Stomach smooth muscle (tissue), 2 donors: ENCODE data around the gene IL19.

Source experiments
- H3K27ac ChIP-seq: one replicate; pipeline ENCODE4 v1.7.0; 2013; ENCODE audit warnings: mild to moderate bottlenecking, low read length, inconsistent platforms
- H3K27me3 ChIP-seq, 2 donors: one replicate each; pipeline ENCODE4 v1.7.0; 2013; ENCODE audit warnings: low read length in 2 of 2; ENCODE audit not compliant: insufficient read depth in 2 of 2, control insufficient read depth in 1 of 2
- H3K36me3 ChIP-seq, 2 donors: one replicate each; pipeline ENCODE4 v1.7.0; 2013; ENCODE audit warnings: low read length in 2 of 2; ENCODE audit not compliant: control insufficient read depth in 2 of 2, insufficient read depth in 2 of 2
- H3K4me1 ChIP-seq: one replicate; pipeline ENCODE4 v1.7.0; 2013; ENCODE audit warnings: low read length; ENCODE audit not compliant: control insufficient read depth, insufficient read depth
- H3K4me3 ChIP-seq, 2 donors: one replicate each; pipeline ENCODE4 v1.7.0; 2013; ENCODE audit warnings: low read length in 2 of 2
- H3K9ac ChIP-seq, 2 donors: one replicate each; pipeline ENCODE4 v1.7.0; 2013; ENCODE audit warnings: low read length in 2 of 2, mild to moderate bottlenecking in 1 of 2
- H3K9me3 ChIP-seq, 2 donors: one replicate each; pipeline ENCODE4 v1.7.0; 2013; ENCODE audit warnings: low read length in 2 of 2; ENCODE audit not compliant: control insufficient read depth in 2 of 2
- donor health status: healthy.
- donor health status: Pancreatic carcinoma.

Gene IL19

GRCh38 chr1:206729507-206729906, 41.1 kb upstream of the IL19 start:
- Histone ChIP-seq H3K36me3 (peaks cover 39 to 45% of the 10 kb centered on the region in 2 donors), H3K9me3 (no peaks in the 10 kb centered on the region), H3K27ac (no peak overlapping the region), H3K9ac (no peak overlapping the region), H3K4me3 (no peak overlapping the region), H3K4me1 (peaks cover 30% of the 10 kb centered on the region), H3K27me3 (no peaks in the 10 kb centered on the region)

- H3K27me3 ChIP-seq = no peaks in the 10 kb centered on the region
- no peak overlapping the region for H3K9ac ChIP-seq
- H3K36me3 ChIP-seq = peaks cover 45 to 52% of the 10 kb centered on the region in 2 donors
- H3K4me1 ChIP-seq = peaks cover 11% of the 10 kb centered on the region
- no peak overlapping the region for H3K27ac ChIP-seq
- no peaks in the 10 kb centered on the region for H3K9me3 ChIP-seq
- no peak overlapping the region for H3K4me3 ChIP-seq
Observed at GRCh38 chr1:206732508-206732907, 38.1 kb upstream of the IL19 start.

GRCh38 chr1:206732992-206733391, 37.6 kb upstream of the IL19 start:
- Histone ChIP-seq H3K27ac (no peak overlapping the region), H3K36me3 (peaks cover 45 to 52% of the 10 kb centered on the region in 2 donors), H3K27me3 (no peaks in the 10 kb centered on the region), H3K4me3 (no peak overlapping the region), H3K4me1 (peaks cover 13% of the 10 kb centered on the region), H3K9ac (no peak overlapping the region), H3K9me3 (no peaks in the 10 kb centered on the region)

GRCh38 chr1:206734499-206735142, 36.0 kb upstream of the IL19 start:
- H3K27me3 ChIP-seq = no peaks in the 10 kb centered on the region
- no peak overlapping the region for H3K9ac ChIP-seq
- no peaks in the 10 kb centered on the region for H3K9me3 ChIP-seq
- H3K36me3 ChIP-seq = peaks cover 39 to 45% of the 10 kb centered on the region in 2 donors
- H3K4me3 ChIP-seq = no peak overlapping the region
- H3K4me1 ChIP-seq = peaks cover 5% of the 10 kb centered on the region
- H3K27ac ChIP-seq = no peak overlapping the region

- Histone ChIP-seq H3K27ac (no peak overlapping the region), H3K9ac (no peak overlapping the region), H3K36me3 (peaks cover 33 to 35% of the 10 kb centered on the region in 2 donors), H3K4me1 (peaks cover 5% of the 10 kb centered on the region), H3K9me3 (no peaks in the 10 kb centered on the region), H3K27me3 (no peaks in the 10 kb centered on the region), H3K4me3 (no peak overlapping the region)
Observed at GRCh38 chr1:206735553-206736031, 35.0 kb upstream of the IL19 start.

- H3K36me3 ChIP-seq = peaks cover 20 to 22% of the 10 kb centered on the region in 2 donors
- H3K9ac ChIP-seq = no peak overlapping the region
- no peaks in the 10 kb centered on the region for H3K27me3 ChIP-seq
- no peak overlapping the region for H3K27ac ChIP-seq
- no peaks in the 10 kb centered on the region for H3K9me3 ChIP-seq
- H3K4me1 ChIP-seq = peaks cover 5% of the 10 kb centered on the region
- no peak overlapping the region for H3K4me3 ChIP-seq
Observed at GRCh38 chr1:206736878-206737728, 33.5 kb upstream of the IL19 start.

- Histone ChIP-seq H3K36me3 (peaks cover 13 to 15% of the 10 kb centered on the region in 2 donors), H3K27ac (no peak overlapping the region), H3K9me3 (no peaks in the 10 kb centered on the region), H3K27me3 (no peaks in the 10 kb centered on the region), H3K4me1 (peaks cover 5% of the 10 kb centered on the region), H3K9ac (no peak overlapping the region), H3K4me3 (no peak overlapping the region)
Observed at GRCh38 chr1:206737729-206738201, 32.8 kb upstream of the IL19 start.

- H3K27me3 ChIP-seq = peaks cover 0 to 2% of the 10 kb centered on the region in 2 donors
- H3K4me1 ChIP-seq = peaks cover 5% of the 10 kb centered on the region
- H3K27ac ChIP-seq = no peak overlapping the region
- peaks cover 6 to 11% of the 10 kb centered on the region in 2 donors for H3K36me3 ChIP-seq
- H3K9ac ChIP-seq = no peak overlapping the region
- no peaks in the 10 kb centered on the region for H3K9me3 ChIP-seq
- no peak overlapping the region for H3K4me3 ChIP-seq
Observed at GRCh38 chr1:206738370-206739366, 31.9 kb upstream of the IL19 start.

- Histone ChIP-seq H3K4me1 (peaks cover 5% of the 10 kb centered on the region), H3K27ac (no peak overlapping the region), H3K36me3 (peaks cover 6 to 8% of the 10 kb centered on the region in 2 donors), H3K27me3 (peaks cover 0 to 2% of the 10 kb centered on the region in 2 donors), H3K4me3 (no peak overlapping the region), H3K9ac (peak overlapping the region in 1 of 2 donors; percentile 5), H3K9me3 (no peaks in the 10 kb centered on the region)
Observed at GRCh38 chr1:206739411-206740076, 31.0 kb upstream of the IL19 start.
